ENCODE results near the gene PARP9.
A peak's percentile ranks its signal among the peaks of the same experiment; 100 is the strongest.
"Not testable (repeated sequence)": the region's sequence is repeated elsewhere in the genome, so short reads cannot be mapped to it uniquely, and the experiment has no call there.

Gene PARP9

DNA sequence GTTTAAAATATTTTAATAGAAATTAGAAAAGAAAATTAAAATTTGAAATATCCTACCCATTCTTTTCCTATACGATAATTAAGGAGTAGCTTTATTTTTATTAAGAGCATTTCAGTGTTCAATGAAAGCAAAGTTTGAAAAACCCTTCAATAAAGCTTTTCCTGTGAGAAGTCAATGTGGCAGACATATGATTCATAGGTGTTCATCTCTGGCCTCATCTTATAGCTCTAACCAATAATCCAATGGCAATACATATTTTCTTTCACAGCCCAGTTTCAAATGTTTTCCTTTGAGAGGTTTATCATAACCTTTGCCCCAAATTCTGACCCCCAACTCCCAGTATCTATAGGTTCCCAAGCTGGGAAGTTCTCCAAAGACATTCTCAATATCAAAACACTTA, 57.6 kb downstream of the PARP9 start:
- H3K27ac ChIP-seq: no peak overlapping the region
- no peaks in the 10 kb centered on the region for H3K9me3 ChIP-seq (ENCODE audit: control insufficient read depth, low read length)
- H3K36me3 ChIP-seq (ENCODE audit: control insufficient read depth, insufficient read depth, low read length): no peaks in the 10 kb centered on the region
- H3K4me3 ChIP-seq (ENCODE audit: low read depth, low read length): no peak overlapping the region
- H3K79me2 ChIP-seq: peaks cover 63% of the 10 kb centered on the region
- no peak overlapping the region for H3K9ac ChIP-seq
- peaks cover 17% of the 10 kb centered on the region for H3K4me1 ChIP-seq
- H2AFZ ChIP-seq: no peak overlapping the region
- TF ChIP-seq, protein P1, sequence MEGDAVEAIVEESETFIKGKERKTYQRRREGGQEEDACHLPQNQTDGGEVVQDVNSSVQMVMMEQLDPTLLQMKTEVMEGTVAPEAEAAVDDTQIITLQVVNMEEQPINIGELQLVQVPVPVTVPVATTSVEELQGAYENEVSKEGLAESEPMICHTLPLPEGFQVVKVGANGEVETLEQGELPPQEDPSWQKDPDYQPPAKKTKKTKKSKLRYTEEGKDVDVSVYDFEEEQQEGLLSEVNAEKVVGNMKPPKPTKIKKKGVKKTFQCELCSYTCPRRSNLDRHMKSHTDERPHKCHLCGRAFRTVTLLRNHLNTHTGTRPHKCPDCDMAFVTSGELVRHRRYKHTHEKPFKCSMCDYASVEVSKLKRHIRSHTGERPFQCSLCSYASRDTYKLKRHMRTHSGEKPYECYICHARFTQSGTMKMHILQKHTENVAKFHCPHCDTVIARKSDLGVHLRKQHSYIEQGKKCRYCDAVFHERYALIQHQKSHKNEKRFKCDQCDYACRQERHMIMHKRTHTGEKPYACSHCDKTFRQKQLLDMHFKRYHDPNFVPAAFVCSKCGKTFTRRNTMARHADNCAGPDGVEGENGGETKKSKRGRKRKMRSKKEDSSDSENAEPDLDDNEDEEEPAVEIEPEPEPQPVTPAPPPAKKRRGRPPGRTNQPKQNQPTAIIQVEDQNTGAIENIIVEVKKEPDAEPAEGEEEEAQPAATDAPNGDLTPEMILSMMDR (IDR thresholded peaks at IDR 0.05): no peak
- H3K27me3 ChIP-seq (ENCODE audit: control insufficient read depth, insufficient read depth, low read length): no peaks in the 10 kb centered on the region
- no peak overlapping the region for H3K4me2 ChIP-seq (ENCODE audit: low read length)

DNA sequence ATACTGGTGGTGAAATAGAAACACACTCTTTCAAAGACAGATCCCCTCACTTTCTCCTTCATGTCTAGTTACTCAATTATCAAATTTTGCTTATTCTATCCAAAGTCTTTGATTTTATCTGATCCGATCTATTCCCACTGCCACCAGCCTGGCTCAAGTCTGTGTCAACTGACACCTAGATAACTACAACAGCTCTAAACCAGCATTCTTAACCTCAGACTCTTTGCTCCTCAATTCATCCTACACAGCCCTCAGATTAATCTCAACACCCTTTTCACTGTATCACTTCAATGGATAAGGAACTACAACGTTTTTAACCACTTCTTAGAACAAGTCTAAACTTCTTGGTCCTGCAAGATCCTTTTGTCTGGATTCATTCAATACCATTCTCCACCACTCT, 58.4 kb downstream of the PARP9 start:
- Histone ChIP-seq H3K36me3 (ENCODE audit: control insufficient read depth, insufficient read depth, low read length) (no peaks in the 10 kb centered on the region), H3K4me2 (ENCODE audit: low read length) (peak overlapping the region; percentile 52), H3K9me3 (ENCODE audit: control insufficient read depth, low read length) (no peaks in the 10 kb centered on the region), H3K27ac (no peak overlapping the region), H2AFZ (no peak overlapping the region), H3K4me3 (ENCODE audit: low read depth, low read length) (no peak overlapping the region), H3K27me3 (ENCODE audit: control insufficient read depth, insufficient read depth, low read length) (no peaks in the 10 kb centered on the region), H3K9ac (no peak overlapping the region), H3K4me1 (peaks cover 12% of the 10 kb centered on the region), H3K79me2 (peaks cover 65% of the 10 kb centered on the region)
- TF ChIP-seq, protein P1 (IDR thresholded peaks at IDR 0.05): no peak

DNA sequence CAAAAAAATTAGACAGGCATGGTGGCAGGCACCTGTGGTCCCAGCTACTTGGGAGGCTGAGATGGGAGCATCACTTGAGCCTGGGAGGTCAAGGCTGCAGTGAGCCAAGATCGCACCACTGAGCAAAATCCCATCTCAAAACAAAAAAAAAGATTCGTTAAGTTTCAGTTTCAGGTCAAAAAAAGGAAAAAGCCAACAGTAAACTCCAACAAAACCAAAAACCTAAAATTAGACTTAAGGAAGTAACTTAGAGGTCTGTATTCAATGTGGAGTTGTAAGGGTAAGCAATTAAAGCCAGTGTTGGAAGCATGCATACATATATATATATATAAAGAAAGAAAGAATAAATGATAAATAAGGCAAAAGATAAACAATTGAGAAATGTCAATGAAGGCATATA, 61.2 kb downstream of the PARP9 start:
- TF ChIP-seq, protein P1 (IDR thresholded peaks at IDR 0.05): no peak
- Histone ChIP-seq H3K9ac (no peak overlapping the region), H2AFZ (no peak overlapping the region), H3K4me1 (peaks cover 12% of the 10 kb centered on the region), H3K4me3 (ENCODE audit: low read depth, low read length) (no peak overlapping the region), H3K4me2 (ENCODE audit: low read length) (no peak overlapping the region), H3K36me3 (ENCODE audit: control insufficient read depth, insufficient read depth, low read length) (no peaks in the 10 kb centered on the region), H3K27me3 (ENCODE audit: control insufficient read depth, insufficient read depth, low read length) (no peaks in the 10 kb centered on the region), H3K9me3 (ENCODE audit: control insufficient read depth, low read length) (no peaks in the 10 kb centered on the region), H3K27ac (no peak overlapping the region), H3K79me2 (peaks cover 56% of the 10 kb centered on the region)

DNA sequence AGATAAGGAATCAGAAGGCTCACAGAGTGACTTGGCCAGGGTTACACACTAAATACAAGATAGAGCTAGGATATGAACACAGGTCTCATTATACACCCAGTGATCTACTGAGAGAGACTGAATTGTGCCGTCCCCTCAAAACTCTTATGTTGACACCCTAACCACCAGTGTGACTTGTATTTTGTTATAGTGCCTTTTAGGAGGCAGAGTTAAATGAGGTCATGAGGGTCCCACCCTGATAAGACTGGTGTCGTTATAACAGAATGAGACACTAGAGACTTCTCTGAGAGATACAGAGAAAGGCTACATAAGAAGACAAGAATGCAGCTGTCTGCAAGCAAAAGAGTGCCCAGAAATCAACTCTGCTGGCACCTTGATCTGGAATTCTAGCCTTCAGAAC, 62.0 kb downstream of the PARP9 start:
- H3K4me2 ChIP-seq (ENCODE audit: low read length): peak overlapping the region; percentile 32
- TF ChIP-seq, protein P1 (IDR thresholded peaks at IDR 0.05): no peak
- peaks cover 56% of the 10 kb centered on the region for H3K79me2 ChIP-seq
- peaks cover 12% of the 10 kb centered on the region for H3K4me1 ChIP-seq
- H3K36me3 ChIP-seq (ENCODE audit: control insufficient read depth, insufficient read depth, low read length): no peaks in the 10 kb centered on the region
- H3K9ac ChIP-seq: no peak overlapping the region
- no peaks in the 10 kb centered on the region for H3K9me3 ChIP-seq (ENCODE audit: control insufficient read depth, low read length)
- no peak overlapping the region for H3K27ac ChIP-seq
- H2AFZ ChIP-seq: no peak overlapping the region
- H3K4me3 ChIP-seq (ENCODE audit: low read depth, low read length): no peak overlapping the region
- H3K27me3 ChIP-seq (ENCODE audit: control insufficient read depth, insufficient read depth, low read length): no peaks in the 10 kb centered on the region

DNA sequence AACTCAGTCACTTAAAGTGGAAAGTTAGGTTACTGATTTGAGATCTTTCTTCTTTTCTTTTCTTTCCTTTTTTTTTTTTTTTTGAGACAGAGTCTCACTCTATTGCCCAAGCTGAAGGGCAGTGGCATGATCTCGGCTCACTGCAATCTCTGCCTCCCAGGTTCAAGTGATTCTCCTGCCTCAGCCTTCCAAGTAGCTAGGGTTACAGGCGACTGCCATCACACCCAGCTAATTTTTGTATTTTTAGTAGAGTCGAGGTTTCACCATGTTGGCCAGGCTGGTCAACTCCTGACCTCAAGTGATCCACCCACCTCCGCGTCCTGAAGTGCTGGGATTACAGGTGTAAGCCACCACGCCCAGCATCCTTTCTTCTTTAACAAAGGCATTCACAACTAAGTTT, 63.1 kb downstream of the PARP9 start:
- H3K4me2 ChIP-seq (ENCODE audit: low read length); H3K4me1 ChIP-seq; H3K27ac ChIP-seq; H3K4me3 ChIP-seq (ENCODE audit: low read depth, low read length); H3K27me3 ChIP-seq (ENCODE audit: control insufficient read depth, insufficient read depth, low read length); H3K9ac ChIP-seq; H2AFZ ChIP-seq; H3K9me3 ChIP-seq (ENCODE audit: control insufficient read depth, low read length); H3K36me3 ChIP-seq (ENCODE audit: control insufficient read depth, insufficient read depth, low read length): not testable (repeated sequence)
- H3K79me2 ChIP-seq: peaks cover 58% of the 10 kb centered on the region

All from parathyroid adenoma (tissue), 2 donors.